Heart left ventricle (tissue), 13 donors: ENCODE measurements around the gene VCL.

ENCODE experiments used
- CTCF ChIP-seq, 12 donors: fragments of 200-600 bp; sonication (generic) in 4 of 12; IDR thresholded peaks; one replicate each; pipeline versions ENCODE4 v1.5.0 to v1.8.0; 2018 to 2022; ENCODE audit warnings: antibody characterized with exemption in 12 of 12, mild to moderate bottlenecking in 5 of 12
- POLR2A ChIP-seq, 2 donors: fragments of 450-650 bp; IDR thresholded peaks; one replicate each; pipeline ENCODE4 v1.6.1; 2017; ENCODE audit warnings: antibody characterized with exemption in 2 of 2, mild to moderate bottlenecking in 2 of 2, moderate library complexity in 2 of 2
- donor health status: ischemic (EF 13 %, LVEDD 7.1; RV severe dilation, severe dysfunction).
- donor health status: DM: no; HTN: yes; CAD: no.
- donor health status: DM: no; HTN: no; CAD: no.
- donor health status: ischemic (EF 25% LVEDD 6.9; RV normal size, moderate dysfunction).
- donor health status: ischemic (EF 25% LVEDD 5.7; RV mildly dilated, moderate dysfunction).
- donor health status: ischemic (EF 35%, LVEDD 5.7; RV mildly dilated, moderate dysfunction).
- donor health status: nonischemic (EF 11% LVEDD 7.7; RV severe dilation, severe dysfunction).
- donor health status: DM: yes; HTN: yes; CAD: no.
- donor health status: PGD.
- donor health status: ischemic (EF 29% LVEDD 5.4; RV normal size, mild dysfunction).
- donor health status: nonischemic (EF 23%, LVEDD 6.1; RV moderate dilation, normal function).

GRCh38 chr10:74118804-74119203 is 120.9 kb downstream of the VCL start:
- TF ChIP-seq CTCF (IDR thresholded peaks at IDR 0.05): no peak
- TF ChIP-seq POLR2A (IDR thresholded peaks at IDR 0.05): no peak
